Psoas muscle (tissue), 8 donors: ENCODE data around the gene OR2F2. TPM values are rescaled to one million over a fixed set of nuclear protein-coding genes. Genes with fewer than 3 reads are reported as not detected.

Source experiments
- ATAC-seq, 4 donors: fragments of 200-7000 bp; cut with Tn5 transposase; one replicate each; pipeline ENCODE4 v1.9.1; 2020; ENCODE audit warnings: moderate library complexity in 3 of 4, mild to moderate bottlenecking in 2 of 4
- DNase-seq, 2 donors: peaks; one replicate each; pipeline ENCODE4 v3.0.0-alpha.2; 2020
- H3K27ac ChIP-seq: fragments of 200-600 bp; one replicate; pipeline ENCODE4 v1.8.0; 2022
- H3K27me3 ChIP-seq, 3 donors: fragments of 200-600 bp in 1 of 3; one replicate each; pipeline versions ENCODE4 v1.6.1 to v1.8.0; 2013 to 2022; ENCODE audit warnings: low read length in 2 of 3, mild to moderate bottlenecking in 2 of 3, moderate library complexity in 1 of 3; ENCODE audit not compliant: insufficient read depth in 3 of 3
- H3K36me3 ChIP-seq, 2 donors: fragments of 200-600 bp in 1 of 2; one replicate each; pipeline versions ENCODE4 v1.6.1 to v1.8.0; 2013 to 2022; ENCODE audit warnings: low read depth in 1 of 2, mild to moderate bottlenecking in 1 of 2, moderate library complexity in 1 of 2; ENCODE audit not compliant: insufficient read depth in 1 of 2
- H3K4me1 ChIP-seq: fragments of 200-600 bp; one replicate; pipeline ENCODE4 v1.8.0; 2022
- H3K4me3 ChIP-seq: fragments of 200-600 bp; one replicate; pipeline ENCODE4 v1.8.0; 2022; ENCODE audit warnings: mild to moderate bottlenecking
- H3K9me3 ChIP-seq: fragments of 200-600 bp; one replicate; pipeline ENCODE4 v1.8.0; 2022
- WGBS, 3 donors: extraction: QIAGEN DNeasy Blood & Tissue Kit; methylation state at CpG; one replicate each; pipeline versions ENCODE4 v1.1.6 to v1.1.7; 2013; 5-methylcytosine and 5-hydroxymethylcytosine counted together
- intact Hi-C, 2 donors: fragments of 100-400 bp; cut with DNase I; formaldehyde crosslinking; loops; one replicate each; pipeline versions ENCODE4 v1.11.0 to v1.14.2; 2022
- polyA plus RNA-seq, 3 donors: library from polyadenylated mRNA; stranded (reverse); fragments of 200-250 nt; gene quantifications; one replicate each; pipeline ENCODE4 v1.2.3, GENCODE V29; 2013
- total RNA-seq, 4 donors: library from RNA; stranded (reverse); fragmentation: NEBNext Ultra II Directional in 2 of 4; extraction: Animal tissue kit (Norgen Biotek cat#: 25700) in 2 of 4; gene quantifications; one replicate each; pipeline versions ENCODE4 v1.2.1 to v1.2.4, GENCODE V29; 2021 to 2023
- TF ChIP-seq, protein P1 (sequence below): fragments of 200-600 bp; IDR thresholded peaks from one replicate; pipeline ENCODE4 v1.8.0; 2022; ENCODE audit warnings: antibody characterized with exemption
- donor health status: healthy with polysubstance abuse.
- donor health status: DM: no; HTN: no; CAD: no; lungs with moderate emphysema.
- donor health status: Bipolar disorder and iron deficiency.
- donor health status: healthy.
- donor health status: DM: yes; HTN: yes; CAD: no.
- donor health status: DM: no; HTN: no; CAD: no.
- donor health status: DM: no; HTN: no; CAD: no.
- donor health status: DM: yes; HTN: yes; CAD: no.

Gene OR2F2
- total and polyA plus RNA-seq, 7 donors, result not detected

DNA sequence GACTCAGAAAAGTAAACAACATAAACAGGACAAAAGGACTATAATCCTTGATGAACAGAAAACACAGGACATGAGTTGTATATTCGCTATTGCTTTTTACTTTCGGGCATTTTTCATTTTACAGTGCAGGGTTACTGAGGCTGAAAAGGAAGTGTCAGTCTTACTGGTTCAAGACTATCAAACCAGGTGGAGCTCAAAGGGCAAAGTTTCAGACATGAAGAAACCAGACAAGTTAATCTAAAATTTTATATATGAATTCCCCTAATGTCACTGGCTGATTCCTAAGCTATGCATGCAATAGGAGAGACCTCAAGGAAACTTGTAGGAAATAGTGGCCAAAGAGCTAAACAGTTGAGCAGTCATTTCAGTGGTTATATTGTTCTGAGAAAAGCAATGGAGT lies 44.5 kb upstream of the OR2F2 start:
- no peak overlapping the region for H3K27ac ChIP-seq
- intact Hi-C loops, result no loop called here
- H3K4me1 ChIP-seq, result peaks cover 6% of the 10 kb centered on the region
- WGBS, 3 donors, result 95 to 98% (median 98%) methylated on average over 2 of the region's 2 CpGs
- H3K36me3 ChIP-seq, result no peaks in the 10 kb centered on the region
- no peak for DNase-seq
- H3K27me3 ChIP-seq, result peaks cover 0 to 2% (median 0%) of the 10 kb centered on the region in 3 donors
- TF ChIP-seq, protein P1, sequence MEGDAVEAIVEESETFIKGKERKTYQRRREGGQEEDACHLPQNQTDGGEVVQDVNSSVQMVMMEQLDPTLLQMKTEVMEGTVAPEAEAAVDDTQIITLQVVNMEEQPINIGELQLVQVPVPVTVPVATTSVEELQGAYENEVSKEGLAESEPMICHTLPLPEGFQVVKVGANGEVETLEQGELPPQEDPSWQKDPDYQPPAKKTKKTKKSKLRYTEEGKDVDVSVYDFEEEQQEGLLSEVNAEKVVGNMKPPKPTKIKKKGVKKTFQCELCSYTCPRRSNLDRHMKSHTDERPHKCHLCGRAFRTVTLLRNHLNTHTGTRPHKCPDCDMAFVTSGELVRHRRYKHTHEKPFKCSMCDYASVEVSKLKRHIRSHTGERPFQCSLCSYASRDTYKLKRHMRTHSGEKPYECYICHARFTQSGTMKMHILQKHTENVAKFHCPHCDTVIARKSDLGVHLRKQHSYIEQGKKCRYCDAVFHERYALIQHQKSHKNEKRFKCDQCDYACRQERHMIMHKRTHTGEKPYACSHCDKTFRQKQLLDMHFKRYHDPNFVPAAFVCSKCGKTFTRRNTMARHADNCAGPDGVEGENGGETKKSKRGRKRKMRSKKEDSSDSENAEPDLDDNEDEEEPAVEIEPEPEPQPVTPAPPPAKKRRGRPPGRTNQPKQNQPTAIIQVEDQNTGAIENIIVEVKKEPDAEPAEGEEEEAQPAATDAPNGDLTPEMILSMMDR, result no peak
- no peak overlapping the region for H3K4me3 ChIP-seq
- ATAC-seq, result no peak
- peaks cover 4% of the 10 kb centered on the region for H3K9me3 ChIP-seq

DNA sequence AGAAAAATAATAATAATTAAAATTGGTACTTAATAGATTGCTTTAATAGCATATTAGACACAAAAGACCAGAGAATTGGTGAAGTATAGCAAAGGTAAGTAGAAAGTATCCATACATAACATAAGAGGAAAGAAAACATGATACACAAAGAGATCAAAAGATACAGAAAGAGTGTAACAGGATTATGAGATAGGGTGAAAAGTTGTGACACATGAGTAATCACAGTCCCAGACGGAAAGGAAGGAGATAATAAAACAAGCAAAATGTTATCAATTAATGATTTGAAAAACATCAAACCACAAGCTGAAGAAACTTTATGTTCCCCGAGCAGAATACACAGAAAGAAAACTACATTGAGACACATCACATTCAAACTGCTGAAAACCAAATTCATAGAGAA lies 43.6 kb upstream of the OR2F2 start:
- DNase-seq, result no peak
- Histone ChIP-seq H3K4me1 (peaks cover 6% of the 10 kb centered on the region), H3K9me3 (peaks cover 4% of the 10 kb centered on the region), H3K27me3 (no peaks in the 10 kb centered on the region), H3K27ac (no peak overlapping the region), H3K36me3 (no peaks in the 10 kb centered on the region), H3K4me3 (no peak overlapping the region)
- TF ChIP-seq, protein P1, result no peak
- intact Hi-C loops, result no loop called here
- no peak for ATAC-seq
- 71 to 96% (median 94%) methylated on average over 2 of the region's 2 CpGs for WGBS, 3 donors

DNA sequence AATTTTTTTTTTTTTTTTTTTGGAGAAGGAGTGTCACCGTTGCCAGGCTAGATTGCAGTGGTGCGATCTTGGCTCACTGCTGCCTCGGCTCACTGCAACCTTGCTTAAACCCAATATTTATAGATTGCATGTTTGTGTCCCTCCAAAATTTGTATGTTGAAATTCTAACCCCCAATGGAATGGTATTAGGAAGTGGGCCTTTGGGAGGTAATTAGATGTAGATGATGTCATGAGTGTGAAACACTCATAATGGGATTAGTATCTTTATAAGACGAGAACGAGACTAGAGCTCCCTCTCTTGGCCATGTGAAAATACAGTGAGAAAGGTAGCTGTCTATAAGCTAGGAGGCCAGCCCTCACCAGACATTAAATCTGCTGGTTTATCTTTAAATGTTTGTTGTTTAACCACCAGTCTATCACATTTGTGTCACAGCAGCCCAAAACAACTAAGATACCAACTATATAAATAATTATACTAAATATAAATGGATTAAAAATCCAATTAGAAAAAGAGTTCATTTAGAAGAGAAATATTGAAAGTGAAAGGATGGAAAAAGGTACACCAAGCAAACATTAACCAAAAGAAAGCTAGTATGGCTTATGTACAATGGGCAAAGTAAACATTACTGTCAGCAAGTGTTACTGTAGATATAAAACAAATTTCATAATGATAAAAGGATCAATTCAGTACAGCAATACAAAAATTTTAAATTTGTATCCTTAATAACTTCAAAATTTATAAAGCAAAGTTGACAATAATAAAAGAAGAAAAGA lies 42.3 kb upstream of the OR2F2 start:
- Histone ChIP-seq H3K36me3 (no peaks in the 10 kb centered on the region), H3K4me1 (peaks cover 6% of the 10 kb centered on the region), H3K27ac (no peak overlapping the region), H3K4me3 (no peak overlapping the region), H3K9me3 (peaks cover 4% of the 10 kb centered on the region), H3K27me3 (no peaks in the 10 kb centered on the region)
- WGBS, 3 donors, result 82 to 93% (median 91%) methylated on average over 5 of the region's 5 CpGs
- intact Hi-C loops, result no loop called here
- ATAC-seq (no peak), DNase-seq (no peak)
- TF ChIP-seq, protein P1, result no peak

DNA sequence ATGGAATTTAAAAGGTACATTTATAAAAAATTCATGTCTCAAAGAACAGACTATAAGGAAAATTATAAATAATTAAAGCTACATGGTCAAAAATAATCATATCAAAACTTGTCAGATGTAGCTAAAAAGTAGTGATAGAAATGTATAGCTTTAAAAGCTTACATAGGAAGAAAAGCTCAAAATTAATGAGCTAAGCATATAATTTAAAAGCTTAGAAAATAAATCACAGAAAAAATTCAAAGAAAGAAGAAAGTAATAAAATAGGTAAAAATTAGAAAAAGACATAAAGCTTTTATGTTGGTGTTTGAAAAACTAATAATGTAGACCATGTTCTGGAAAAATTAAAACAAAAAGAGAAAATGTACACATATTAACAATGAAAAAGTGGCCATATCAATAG lies 38.4 kb upstream of the OR2F2 start:
- Histone ChIP-seq H3K36me3 (no peaks in the 10 kb centered on the region), H3K4me3 (no peak overlapping the region), H3K9me3 (peaks cover 4% of the 10 kb centered on the region), H3K27me3 (no peaks in the 10 kb centered on the region), H3K27ac (no peak overlapping the region), H3K4me1 (peaks cover 16% of the 10 kb centered on the region)
- DNase-seq (no peak), ATAC-seq (no peak)
- TF ChIP-seq, protein P1, result no peak
- intact Hi-C loops, result no loop called here

DNA sequence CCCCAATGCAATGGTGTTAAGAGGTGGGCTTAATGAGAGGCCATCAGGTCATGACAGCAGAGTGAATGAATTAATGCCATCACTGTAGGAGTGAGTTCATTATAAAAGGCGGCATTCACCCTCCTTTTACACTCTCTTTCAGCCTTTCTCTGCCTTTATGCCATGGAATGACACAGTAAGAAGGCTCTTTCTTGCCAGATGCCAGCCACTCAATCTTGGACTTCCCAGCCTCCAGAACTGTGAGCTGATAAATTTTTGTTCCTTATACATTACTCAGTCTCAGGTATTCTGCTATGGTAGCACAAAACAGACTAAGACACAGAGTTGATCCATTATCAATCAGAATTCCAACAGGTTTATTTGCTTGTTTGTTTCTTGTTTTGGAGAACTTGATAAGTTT lies 36.2 kb upstream of the OR2F2 start:
- H3K36me3 ChIP-seq, result no peaks in the 10 kb centered on the region
- intact Hi-C loops, result no loop called here

More for the DNA sequence above, 36.2 kb upstream of the OR2F2 start:
- peaks cover 16% of the 10 kb centered on the region for H3K4me1 ChIP-seq
- TF ChIP-seq, protein P1, result no peak
- H3K27me3 ChIP-seq, result no peaks in the 10 kb centered on the region
- H3K27ac ChIP-seq, result no peak overlapping the region
- no peak overlapping the region for H3K4me3 ChIP-seq
- 100% methylated on average over 1 of the region's 1 CpG for WGBS, 3 donors
- DNase-seq, result no peak
- ATAC-seq, result no peak
- H3K9me3 ChIP-seq, result no peaks in the 10 kb centered on the region
